SKM-1 (cell line): ENCODE data around the gene PLCD1.
"Not testable (repeated sequence)": the region's sequence is repeated elsewhere in the genome, so short reads cannot be mapped to it uniquely, and the experiment has no call there.

Source experiments
- DNase-seq: peaks from one replicate; lab custom pipeline; 2025; ENCODE audit not compliant: unreplicated experiment; lab: John Stamatoyannopoulos, UW

The PLCD1 gene

GRCh38 chr3:38029400-38030125 is at the start of gene PLCD1:
TSS of gene PLCD1 (minus strand) at chr3:38029642. CDS start at chr3:38029539, 103 bp downstream.
- no peak for DNase-seq

- not testable (repeated sequence) for DNase-seq
These were observed 47.6 kb upstream of the PLCD1 start for GRCh38 chr3:38077073-38077472.

- DNase-seq, result no peak
These were observed 40.6 kb upstream of the PLCD1 start for GRCh38 chr3:38070013-38070412.

- DNase-seq, result peak; percentile 45
These were observed 38.2 kb upstream of the PLCD1 start for GRCh38 chr3:38067508-38068233.

GRCh38 chr3:38064453-38064852 is 35.0 kb upstream of the PLCD1 start:
- DNase-seq, result not testable (repeated sequence)

- DNase-seq, result no peak
These were observed 33.4 kb upstream of the PLCD1 start for GRCh38 chr3:38062809-38063208.

GRCh38 chr3:38059591-38059990 is 30.1 kb upstream of the PLCD1 start:
- no peak for DNase-seq

- no peak for DNase-seq
These were observed 29.7 kb upstream of the PLCD1 start for GRCh38 chr3:38059148-38059547.

- DNase-seq, result no peak
These were observed 25.1 kb upstream of the PLCD1 start for GRCh38 chr3:38054499-38055001.

GRCh38 chr3:38053813-38054498 is 24.5 kb upstream of the PLCD1 start:
- DNase-seq, result not testable (repeated sequence)

GRCh38 chr3:38053286-38053685 is 23.8 kb upstream of the PLCD1 start:
- DNase-seq, result not testable (repeated sequence)

GRCh38 chr3:38051131-38051530 is 21.7 kb upstream of the PLCD1 start:
- no peak for DNase-seq

- no peak for DNase-seq
These were observed 20.1 kb upstream of the PLCD1 start for GRCh38 chr3:38049358-38050126.

GRCh38 chr3:38047896-38048295 is 18.5 kb upstream of the PLCD1 start:
- DNase-seq, result no peak

GRCh38 chr3:38046821-38047220 is 17.4 kb upstream of the PLCD1 start:
- no peak for DNase-seq

- DNase-seq, result no peak
These were observed 16.6 kb upstream of the PLCD1 start for GRCh38 chr3:38046027-38046426.

GRCh38 chr3:38043486-38043885 is 14.0 kb upstream of the PLCD1 start:
- no peak for DNase-seq

GRCh38 chr3:38040401-38040800 is 11.0 kb upstream of the PLCD1 start:
- DNase-seq, result no peak

- DNase-seq, result peak; percentile 88
These were observed 10.4 kb upstream of the PLCD1 start for GRCh38 chr3:38039899-38040261.

GRCh38 chr3:38039101-38039898 is 9.9 kb upstream of the PLCD1 start, which contains the start of gene DLEC1:
TSS of gene DLEC1 (plus strand) at chr3:38039208. CDS start at chr3:38039226, 18 bp downstream.
- no peak for DNase-seq
